ENCODE data around the gene SMPDL3A.
A peak's percentile ranks its signal among the peaks of the same experiment; 100 is the strongest.

SMPDL3A gene

DNA sequence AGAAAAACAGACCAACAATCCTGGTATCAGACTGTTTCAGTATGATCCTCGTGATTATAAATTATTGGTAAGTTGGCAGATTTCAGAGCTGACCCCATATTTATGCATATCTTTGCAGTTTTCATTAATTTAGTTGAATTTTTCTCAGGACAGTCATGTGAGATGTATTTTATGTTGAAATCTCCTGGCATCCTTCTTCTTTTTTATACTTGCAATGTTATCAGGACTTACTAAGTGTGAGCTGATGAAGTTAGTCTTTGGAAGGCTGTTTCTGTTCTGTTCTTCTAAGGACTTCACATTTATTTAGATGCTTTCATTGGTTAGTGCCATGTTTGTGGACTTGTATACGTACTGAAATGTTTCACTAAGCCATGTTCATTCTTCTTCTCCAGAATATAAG, 17.2 kb downstream of the SMPDL3A start:
- no peak for DNase-seq

DNA sequence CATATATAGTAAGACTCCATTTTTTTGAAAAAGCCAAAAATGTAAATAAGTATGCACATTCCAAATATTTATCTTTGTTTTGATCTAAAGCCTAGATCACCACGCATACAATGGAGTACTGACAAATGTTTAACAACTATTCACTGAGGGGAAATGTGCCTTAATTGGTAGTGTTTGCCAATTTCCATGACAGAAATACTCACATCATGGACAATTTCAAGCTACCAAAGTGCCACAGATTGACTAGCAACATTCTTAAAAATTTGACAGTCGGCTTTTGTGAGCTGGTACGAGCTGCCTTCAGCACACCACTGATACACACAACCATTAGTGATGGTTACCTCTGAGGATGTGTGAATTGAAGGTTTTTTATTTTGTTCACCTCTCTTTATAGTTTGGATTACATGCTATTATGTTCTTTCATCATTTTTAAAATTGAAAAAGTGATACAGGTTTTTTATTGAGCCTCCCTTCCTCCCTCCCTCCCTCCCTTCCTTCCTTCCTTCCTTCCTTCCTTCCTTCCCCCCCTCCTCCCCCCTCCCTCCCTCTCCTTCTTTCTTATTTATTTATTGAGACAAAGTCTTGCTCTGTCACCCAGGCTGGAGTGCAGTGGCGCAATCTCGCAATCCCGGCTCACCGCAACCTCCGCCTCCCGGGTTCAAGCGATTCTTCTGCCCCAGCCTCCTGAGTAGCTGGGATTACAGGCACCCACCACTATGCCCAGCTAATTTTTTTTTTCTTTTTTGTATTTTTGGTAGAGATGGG, 19.2 kb downstream of the SMPDL3A start:
- no peak for DNase-seq

DNA sequence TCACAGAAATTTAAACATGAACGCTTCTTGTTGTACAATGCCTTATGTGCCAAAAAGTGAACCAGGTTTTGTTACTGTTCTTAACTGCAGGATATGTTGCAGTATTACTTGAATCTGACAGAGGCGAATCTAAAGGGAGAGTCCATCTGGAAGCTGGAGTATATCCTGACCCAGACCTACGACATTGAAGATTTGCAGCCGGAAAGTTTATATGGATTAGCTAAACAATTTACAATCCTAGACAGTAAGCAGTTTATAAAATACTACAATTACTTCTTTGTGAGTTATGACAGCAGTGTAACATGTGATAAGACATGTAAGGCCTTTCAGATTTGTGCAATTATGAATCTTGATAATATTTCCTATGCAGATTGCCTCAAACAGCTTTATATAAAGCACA, 19.9 kb downstream of the SMPDL3A start:
- DNase-seq = no peak

DNA sequence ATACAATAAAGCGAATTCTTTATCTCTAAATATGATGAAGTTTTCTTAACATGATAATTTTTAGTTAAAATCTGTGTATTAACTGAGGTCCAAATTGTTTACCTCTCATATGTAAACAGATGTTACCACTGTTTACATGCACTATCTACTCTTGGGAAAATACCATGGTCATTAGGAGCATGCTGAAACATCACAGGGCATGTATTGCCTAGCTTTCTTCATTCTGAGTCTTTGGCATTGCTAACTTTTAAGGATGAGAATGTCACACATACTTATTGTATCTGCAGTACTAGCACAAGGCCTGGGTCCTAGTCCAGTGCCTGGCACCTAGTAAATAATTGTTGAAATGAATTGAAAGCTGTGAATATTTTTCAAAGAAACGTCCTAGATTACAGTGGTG, 20.6 kb downstream of the SMPDL3A start:
- no peak for DNase-seq

DNA sequence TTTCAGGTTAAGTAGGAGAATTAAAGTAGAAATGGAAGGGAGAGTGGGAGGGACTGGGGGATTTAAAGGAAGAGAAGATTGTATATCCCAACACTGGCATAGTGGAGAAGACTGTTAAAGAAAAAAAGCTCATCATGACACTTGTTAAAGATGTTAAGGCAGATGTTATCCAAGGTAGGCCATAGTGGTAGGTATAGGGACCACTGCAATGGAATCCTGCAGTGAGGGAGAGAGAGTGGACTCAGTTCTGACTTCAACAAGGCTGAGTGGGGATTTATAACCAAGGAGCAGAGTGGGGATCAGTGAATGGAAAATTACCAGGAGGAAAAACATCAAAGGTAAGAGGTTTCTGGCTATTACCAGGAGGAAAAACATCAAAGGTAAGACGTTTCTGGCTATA, 21.1 kb downstream of the SMPDL3A start:
- DNase-seq = no peak

DNA sequence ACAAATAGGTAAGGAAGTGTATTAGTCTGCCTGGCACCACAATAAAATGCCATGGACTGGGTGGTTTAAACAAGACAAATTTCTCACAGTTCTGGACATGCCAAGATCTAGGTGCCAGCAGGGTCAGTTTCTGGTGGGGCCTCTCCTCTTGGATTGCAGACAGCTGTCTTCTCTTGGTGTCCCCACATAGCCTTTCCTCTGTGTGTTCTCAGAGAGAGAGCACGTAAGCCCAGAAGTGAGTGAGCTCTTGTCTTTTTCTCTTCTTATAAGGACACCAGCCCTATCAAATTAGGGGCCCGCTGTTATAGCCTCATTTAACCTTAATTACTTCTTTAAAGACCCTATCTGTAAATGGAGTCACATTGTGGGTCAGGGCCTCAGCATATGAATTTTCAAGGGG, 28.3 kb downstream of the SMPDL3A start:
- no peak for DNase-seq

DNA sequence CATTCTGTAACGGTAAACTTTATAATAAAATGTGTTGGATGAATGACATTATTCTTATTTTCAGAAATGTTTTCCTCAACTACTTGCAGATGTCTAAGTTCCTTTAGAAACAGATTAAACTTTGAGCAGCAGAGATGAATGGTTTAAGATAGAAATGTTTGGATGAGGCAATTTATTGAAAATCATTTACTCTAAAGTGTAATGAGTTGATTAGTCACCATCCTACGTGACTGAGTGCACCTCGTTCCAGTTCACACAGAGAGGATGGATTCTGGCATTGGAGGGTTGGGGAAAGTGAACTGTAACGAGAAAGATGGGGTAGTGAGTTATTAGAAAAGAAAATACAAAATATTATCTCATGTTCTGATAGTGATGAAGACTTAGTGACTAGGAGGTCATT, 28.7 kb downstream of the SMPDL3A start:
- DNase-seq = no peak

DNA sequence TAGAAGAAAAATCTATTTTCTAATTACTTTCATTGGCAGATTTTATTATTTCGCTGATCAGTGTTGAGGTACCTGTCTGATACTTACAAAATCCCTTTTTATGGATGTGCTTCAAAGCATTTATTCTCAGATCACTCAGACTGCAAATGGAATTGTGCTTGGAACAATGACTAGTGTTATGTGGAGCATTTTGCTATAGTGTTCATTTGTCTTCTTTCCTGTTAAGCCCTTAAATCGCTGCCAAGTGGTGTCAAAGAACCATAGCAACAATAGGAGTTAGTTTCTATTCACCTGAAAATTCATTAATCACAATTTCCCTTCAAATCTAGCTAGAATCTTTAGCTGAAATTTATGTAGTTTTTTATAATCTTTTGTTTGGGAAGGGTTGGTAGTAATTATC, 29.8 kb downstream of the SMPDL3A start:
- no peak for DNase-seq

DNA sequence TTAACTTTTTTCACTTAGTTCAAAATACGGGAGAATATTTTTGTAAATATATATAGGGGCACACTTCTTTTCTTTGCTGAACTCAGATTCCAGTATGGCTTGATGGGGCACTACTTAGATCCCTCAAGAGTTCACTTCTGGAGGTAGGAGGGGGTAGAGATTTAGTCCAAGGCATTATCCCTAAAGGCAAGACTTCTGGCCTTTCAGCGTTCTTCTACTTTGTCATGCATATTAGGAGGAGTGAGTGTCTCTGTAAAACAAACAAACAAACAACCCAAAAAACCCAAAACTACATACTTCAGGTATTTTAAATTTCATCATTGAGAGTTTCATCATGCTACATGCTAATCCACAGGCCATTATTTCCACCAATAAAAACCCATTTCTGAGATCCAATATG, 32.0 kb downstream of the SMPDL3A start:
- DNase-seq = no peak

DNA sequence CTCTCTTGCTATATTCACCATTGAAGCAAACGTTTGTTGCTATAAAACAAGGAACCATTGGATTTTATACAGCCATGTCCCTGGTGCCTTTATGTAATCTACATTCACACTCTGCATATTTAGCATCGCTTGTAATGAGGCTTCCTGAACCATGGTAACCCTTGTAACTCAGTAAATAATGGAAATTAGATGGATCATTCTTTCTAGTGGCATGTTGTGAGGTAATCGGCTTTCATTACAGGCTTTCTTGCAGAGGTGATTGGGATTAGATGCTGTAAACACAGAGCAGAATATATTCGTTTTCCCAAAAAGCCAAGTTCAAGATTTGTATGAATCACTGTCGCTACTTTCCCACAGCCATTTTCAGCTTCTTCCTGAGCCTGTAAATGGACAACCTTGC, 36.1 kb downstream of the SMPDL3A start:
- no peak for DNase-seq

DNA sequence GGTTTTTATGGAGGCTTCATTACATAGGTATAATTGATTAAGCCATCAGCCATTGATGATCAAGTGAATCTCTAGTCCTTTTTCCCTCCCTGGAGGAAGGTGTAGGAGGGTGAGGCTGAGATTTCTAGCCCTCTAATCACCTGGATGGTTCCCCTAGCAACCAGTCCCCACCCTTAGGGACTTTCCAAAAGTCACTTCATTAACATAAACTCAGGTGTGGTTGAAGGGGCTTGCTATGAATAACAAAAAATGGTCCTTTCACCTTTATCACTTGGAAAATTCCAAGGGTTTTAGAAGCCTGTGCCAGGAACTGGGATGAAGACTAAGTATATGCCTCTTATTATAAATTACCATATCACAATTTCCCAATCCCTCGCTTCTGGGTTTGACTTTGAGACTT, 40.4 kb downstream of the SMPDL3A start:
- no peak for DNase-seq

DNA sequence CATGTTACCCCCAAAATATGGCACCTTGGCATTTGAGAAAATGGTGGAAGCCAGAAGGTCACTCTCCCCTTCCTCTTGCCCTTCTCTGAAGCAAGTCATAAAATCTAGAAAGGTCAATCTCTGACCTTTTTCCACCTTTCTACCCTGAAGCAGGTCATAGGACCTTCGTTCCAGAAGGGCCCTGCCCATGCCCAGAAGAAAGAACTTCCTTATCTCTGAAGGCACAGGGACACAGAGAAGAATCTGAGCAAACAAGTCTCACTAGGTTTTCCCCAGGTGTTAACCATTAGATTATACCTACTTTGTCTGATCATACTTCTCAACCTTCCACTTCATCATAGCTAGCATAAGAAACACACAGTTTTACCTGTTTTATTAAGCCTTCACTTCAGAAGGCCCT, 42.5 kb downstream of the SMPDL3A start:
- no peak for DNase-seq

DNA sequence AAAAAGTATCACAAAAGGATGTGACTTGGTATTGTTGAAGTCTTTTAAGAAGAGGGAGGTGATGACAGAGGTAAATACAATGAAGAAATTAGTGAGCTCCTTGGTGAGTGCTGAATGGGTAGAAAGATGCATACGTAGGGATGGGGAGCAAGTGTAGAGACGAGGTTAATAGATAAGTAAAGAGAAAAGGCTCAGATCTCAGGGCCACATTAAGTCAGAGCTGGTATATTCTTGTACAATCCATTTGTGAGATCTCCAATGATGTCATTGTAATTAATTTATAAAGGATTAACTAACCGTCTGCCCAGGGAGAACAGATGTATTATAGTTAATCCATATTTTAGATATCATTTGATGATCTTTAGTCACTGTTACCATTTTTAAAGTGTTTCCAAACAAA, 43.4 kb downstream of the SMPDL3A start:
- no peak for DNase-seq

DNA sequence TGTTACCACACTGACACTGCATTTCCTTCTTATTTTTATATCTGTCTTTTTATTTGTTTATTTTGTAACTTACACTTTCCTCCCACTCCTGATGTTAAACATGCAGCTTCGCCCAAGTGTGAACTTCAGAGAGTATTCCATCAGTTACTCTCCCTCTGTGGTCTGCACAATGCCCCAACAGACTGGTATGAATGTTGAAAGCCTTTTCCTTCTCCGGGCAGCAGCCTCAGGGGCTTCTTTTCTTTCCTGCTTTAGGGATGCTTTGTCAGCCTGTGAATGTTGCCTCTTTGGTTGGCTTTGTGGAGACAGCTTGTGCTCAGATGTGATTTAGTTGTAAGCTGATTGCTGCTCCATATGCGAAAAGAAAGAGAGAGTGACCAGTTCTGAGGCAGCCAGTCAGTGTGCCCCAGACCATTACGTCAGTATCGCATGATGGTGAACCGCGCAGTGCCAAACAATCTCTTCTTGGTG, 44.0 kb downstream of the SMPDL3A start:
- no peak for DNase-seq

DNA sequence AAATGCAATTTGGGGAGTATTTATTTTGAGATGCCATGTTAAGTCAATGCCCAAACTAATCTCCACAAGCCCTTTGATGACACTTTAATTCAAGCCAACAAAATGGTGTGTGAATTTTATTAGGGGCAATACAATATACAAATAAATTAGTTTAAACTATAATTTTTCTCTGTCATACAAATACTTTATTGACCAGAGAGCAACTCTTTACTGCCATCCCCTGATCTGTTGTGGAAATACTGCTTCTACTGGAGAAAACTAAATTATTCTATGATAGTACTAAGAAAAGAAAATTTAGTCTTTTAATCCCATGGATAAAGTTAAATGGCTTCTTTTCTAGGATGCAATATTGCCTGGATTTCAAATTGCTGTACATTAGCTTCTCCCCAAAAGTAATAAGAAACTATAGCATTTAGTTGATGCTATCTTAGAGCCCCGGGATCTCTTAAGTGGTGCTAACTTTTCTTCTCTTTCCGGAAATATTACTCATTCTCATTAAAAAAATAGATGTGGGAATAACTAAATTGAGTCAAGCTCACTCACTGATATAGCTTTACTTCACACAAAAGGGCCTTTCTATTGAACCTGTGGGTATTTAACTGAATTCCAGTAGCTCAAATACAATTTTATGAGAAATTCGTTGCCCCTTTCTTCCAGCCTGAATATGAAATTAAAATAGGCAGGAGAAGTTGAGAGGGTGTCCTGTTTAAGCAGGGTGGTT, 49.2 kb downstream of the SMPDL3A start:
- DNase-seq = no peak

DNA sequence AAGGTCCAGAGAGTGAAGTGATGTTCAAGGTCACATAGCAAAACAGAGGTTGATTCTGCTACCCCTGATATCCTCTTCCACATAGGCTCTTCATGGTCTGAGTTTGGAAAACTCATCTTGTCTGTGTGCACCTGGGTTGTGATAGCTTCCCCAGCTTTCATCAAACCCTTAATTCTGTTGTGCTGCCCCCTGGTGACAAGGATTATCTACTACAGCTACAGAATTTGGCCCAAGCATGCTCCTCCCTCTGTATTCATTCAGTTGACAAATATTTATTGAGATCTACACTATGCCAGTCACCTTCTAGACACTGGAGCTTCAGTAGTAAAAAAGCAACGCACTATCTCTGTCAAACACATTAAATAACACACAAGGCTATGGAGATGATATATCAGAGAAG, 50.4 kb downstream of the SMPDL3A start:
- DNase-seq = peak; percentile 51

DNA sequence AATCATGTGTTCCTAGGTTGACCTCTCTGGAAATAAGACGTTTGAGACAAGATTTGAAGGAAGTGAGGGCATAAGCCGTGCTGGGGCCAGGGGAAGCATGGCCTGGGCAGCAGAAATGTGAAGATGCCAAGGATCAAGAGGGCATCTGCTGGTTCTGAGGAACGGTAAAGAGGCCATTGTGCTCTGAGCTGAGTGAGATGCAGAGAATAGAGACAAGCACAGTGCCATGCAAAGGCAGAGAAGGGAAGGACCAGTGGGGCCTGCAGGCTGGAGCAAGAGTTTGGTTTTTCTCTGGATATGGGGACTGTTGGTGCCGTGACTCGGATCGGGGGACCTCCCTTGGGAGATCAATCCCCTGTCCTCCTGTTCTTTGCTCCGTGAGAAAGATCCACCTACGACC, 50.8 kb downstream of the SMPDL3A start:
- no peak for DNase-seq

DNA sequence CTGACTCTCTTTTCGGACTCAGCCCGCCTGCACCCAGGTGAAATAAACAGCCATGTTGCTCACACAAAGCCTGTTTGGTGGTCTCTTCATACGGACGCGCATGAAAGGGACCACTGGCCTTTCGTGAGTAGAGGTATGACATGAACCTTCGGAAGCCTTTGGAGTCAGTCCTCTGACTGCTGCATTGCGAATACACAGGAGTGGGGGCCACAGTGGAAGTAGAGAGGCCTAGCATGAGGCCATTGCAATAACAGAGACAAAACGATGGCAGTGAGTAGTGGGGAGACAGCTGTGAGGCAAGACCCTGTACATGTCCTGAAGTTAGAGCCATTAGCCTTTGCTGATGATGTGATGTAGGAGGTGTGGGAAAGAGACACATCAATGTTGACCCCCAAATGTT, 56.4 kb downstream of the SMPDL3A start:
- no peak for DNase-seq

DNA sequence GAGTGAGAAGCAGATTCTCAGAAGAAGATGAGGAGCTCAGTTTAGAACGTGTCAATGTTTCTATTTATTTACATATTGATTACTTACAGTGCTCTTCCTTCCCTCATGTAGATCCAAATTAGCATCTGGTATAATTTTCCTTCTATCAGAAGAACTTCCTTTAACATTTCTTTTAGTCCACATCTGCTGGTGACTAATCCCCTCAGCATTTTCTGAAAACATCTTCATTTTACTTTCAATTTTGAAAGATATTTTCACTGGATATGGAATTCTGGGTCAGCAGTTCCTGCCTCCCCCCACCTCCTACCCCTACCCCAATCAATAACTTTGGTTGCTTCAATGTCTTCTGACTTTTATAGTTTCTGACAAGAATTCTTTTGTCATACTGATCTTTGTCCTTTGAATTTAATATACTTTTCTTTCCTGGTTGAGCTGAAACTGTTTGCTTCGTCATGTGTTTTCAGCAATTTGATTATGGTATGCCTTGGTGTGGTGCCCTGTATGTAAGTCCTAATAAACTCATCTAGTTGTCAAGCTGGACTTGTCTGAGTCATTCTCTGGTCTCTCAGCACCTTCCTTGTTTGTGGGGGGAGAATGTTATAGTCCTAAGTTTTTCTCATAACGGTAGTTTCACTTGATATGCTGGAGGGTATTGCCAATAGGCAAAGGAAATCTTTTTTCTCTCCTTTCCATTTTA, 57.0 kb downstream of the SMPDL3A start:
- DNase-seq = no peak

DNA sequence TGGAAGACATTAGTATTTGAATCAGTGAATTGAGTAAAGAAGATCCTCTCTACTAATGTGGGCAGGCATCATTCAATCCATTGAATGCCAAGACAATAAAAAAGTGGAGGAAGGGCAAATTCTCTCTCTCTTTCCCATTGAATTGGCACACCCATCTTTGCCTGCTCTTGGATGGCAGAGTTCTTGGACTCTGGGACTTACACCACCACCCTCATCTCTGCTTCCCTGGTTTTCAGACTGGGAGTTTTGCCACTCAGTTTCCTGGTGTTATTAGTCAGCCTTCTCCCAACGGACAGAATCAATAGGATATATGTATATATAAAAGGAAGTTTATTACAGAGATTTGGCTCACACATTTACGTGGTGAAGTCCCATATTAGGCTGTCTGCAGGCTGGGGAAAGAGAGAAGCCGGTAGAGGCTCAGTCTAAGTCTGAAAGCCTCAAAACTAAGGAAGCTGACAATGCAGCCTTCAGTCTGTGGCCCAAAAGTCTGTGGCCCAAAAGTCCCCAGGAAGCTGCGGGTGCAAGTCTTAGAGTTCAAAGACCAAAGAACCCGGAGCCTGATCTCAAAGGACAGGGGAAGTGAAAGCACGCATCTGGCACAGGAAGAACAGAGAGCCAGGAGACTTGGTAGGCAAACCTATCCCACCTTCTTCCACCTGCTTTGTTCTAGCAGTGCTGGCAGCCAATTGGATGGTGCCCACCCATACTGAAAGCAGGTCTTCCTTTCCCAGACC, 64.4 kb downstream of the SMPDL3A start:
- DNase-seq = no peak

Data from CD4-positive, alpha-beta T cell treated with Interleukin-10 for 1 hour (primary cell).